ENCODE data around the gene ACAN. TPM values are rescaled to one million over a fixed set of nuclear protein-coding genes. Genes with fewer than 3 reads are reported as not detected.

ACAN gene
- total RNA-seq, 1 experiment from 2014 or later: not detected

DNA sequence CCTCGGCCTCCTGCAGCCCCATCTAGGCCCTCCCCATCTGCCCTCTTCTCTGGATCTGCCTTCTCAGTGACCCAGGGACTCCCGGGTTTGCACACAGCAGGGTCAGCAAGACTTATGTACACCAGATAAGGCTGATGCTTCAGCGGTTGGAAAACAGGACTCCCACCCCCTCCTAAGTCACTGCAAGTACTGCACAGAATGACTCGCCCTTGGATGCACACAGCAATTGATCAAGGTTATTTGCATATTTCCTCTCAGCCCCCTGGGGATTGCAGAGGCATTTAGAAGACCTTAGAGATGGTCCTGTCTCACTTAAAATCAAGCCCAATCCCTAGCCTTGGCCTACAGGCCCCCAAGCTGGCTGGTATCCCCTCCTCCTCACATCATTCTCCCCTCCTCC lies 8.9 kb downstream of the ACAN start:
- H3K4me1 ChIP-seq (replicated peaks; ENCODE audit: insufficient read depth): no peaks in the 10 kb centered on the region
- no peaks in the 10 kb centered on the region for H3K9me3 ChIP-seq (ENCODE audit: insufficient read depth, low read depth)
- peaks cover 16% of the 10 kb centered on the region for H3K27me3 ChIP-seq (ENCODE audit: insufficient read depth, low read depth)
- POLR2A ChIA-PET (ENCODE audit: unreplicated experiment): no interaction called here
- H3K27ac ChIP-seq: no peak overlapping the region
- no peak overlapping the region for H3K4me3 ChIP-seq
- no peaks in the 10 kb centered on the region for H4K20me1 ChIP-seq (ENCODE audit: insufficient read depth)
- H3K36me3 ChIP-seq (ENCODE audit: low read depth): no peaks in the 10 kb centered on the region
- TF ChIP-seq EZH2 (IDR thresholded peaks at IDR 0.05; ENCODE audit: low read depth): no peak
- no peaks in the 10 kb centered on the region for H3K9me2 ChIP-seq (ENCODE audit: insufficient read depth)
- H2AFZ ChIP-seq: no peak overlapping the region
- BruUV-seq (replicated peaks): no TSS peak
- no peak overlapping the region for H3K4me2 ChIP-seq
- intact Hi-C loops (cut with micrococcal nuclease; ENCODE audit: unreplicated experiment): no loop called here
- no peaks in the 10 kb centered on the region for H3F3A ChIP-seq (ENCODE audit: insufficient read depth, low read depth)
- CTCF ChIA-PET: no interaction called here
- H3K79me2 ChIP-seq (ENCODE audit: low read depth): no peaks in the 10 kb centered on the region
- DNase-seq: no peak

DNA sequence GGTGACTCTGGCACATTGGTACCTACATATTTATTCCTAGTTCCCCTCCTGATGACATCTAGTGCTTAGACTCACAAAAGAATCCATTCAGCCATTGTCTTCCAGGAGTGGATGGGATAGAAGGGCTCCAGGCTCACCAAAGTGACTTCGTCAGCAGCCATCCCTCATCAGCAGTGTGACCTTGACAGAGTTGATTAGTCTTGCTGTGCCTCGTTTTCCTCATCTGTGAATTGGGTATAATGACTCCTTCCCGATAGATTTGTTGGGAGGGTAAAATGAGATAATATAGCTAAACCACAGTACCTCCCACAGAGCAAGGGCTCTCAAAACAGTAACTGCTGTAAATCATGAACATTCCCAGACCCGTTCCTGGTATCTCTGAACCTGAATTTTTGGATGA lies 10.7 kb downstream of the ACAN start:
- Histone ChIP-seq H3F3A (ENCODE audit: insufficient read depth, low read depth) (no peaks in the 10 kb centered on the region), H3K27me3 (ENCODE audit: insufficient read depth, low read depth) (peaks cover 4% of the 10 kb centered on the region), H3K9me3 (ENCODE audit: insufficient read depth, low read depth) (no peaks in the 10 kb centered on the region), H2AFZ (no peak overlapping the region), H3K4me2 (no peak overlapping the region), H3K27ac (no peak overlapping the region), H4K20me1 (ENCODE audit: insufficient read depth) (no peaks in the 10 kb centered on the region; the same call in 1 of the 2 replicates), H3K4me1 (replicated peaks; ENCODE audit: insufficient read depth) (no peaks in the 10 kb centered on the region), H3K36me3 (ENCODE audit: low read depth) (no peaks in the 10 kb centered on the region), H3K4me3 (no peak overlapping the region), H3K79me2 (ENCODE audit: low read depth) (no peaks in the 10 kb centered on the region), H3K9me2 (ENCODE audit: insufficient read depth) (no peaks in the 10 kb centered on the region)
- ChIA-PET CTCF (no interaction called here), POLR2A (ENCODE audit: unreplicated experiment) (no interaction called here)
- BruUV-seq (replicated peaks): no TSS peak
- TF ChIP-seq, protein P1, sequence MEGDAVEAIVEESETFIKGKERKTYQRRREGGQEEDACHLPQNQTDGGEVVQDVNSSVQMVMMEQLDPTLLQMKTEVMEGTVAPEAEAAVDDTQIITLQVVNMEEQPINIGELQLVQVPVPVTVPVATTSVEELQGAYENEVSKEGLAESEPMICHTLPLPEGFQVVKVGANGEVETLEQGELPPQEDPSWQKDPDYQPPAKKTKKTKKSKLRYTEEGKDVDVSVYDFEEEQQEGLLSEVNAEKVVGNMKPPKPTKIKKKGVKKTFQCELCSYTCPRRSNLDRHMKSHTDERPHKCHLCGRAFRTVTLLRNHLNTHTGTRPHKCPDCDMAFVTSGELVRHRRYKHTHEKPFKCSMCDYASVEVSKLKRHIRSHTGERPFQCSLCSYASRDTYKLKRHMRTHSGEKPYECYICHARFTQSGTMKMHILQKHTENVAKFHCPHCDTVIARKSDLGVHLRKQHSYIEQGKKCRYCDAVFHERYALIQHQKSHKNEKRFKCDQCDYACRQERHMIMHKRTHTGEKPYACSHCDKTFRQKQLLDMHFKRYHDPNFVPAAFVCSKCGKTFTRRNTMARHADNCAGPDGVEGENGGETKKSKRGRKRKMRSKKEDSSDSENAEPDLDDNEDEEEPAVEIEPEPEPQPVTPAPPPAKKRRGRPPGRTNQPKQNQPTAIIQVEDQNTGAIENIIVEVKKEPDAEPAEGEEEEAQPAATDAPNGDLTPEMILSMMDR (conservative IDR thresholded peaks at IDR 0.05): no peak
- TF ChIP-seq EZH2 (IDR thresholded peaks at IDR 0.05; ENCODE audit: low read depth): no peak
- no peak for DNase-seq
- intact Hi-C loops (cut with micrococcal nuclease; ENCODE audit: unreplicated experiment): no loop called here

DNA sequence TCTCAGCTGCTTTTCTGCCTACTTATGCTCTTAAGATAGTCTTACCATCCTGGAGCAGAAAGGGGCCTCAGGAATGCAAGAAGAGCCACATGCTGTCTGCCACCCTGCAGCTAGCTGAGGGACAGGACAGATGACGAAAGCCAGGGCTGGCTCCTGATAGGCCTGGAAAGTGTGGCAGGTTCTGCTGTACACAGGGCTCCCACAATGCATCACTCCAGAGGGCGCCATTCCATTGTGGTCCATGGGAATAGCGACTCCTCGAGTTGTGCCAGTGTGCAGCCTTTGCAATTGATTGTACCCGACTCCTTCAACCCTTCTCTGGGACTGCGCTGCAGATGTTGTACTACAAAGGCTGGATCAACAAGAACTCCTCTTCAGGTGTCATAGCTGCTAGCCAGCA lies 11.2 kb downstream of the ACAN start:
- TF ChIP-seq, protein P1 (conservative IDR thresholded peaks at IDR 0.05): no peak
- no peak for TF ChIP-seq EZH2 (IDR thresholded peaks at IDR 0.05; ENCODE audit: low read depth)
- ChIA-PET CTCF (no interaction called here), POLR2A (ENCODE audit: unreplicated experiment) (no interaction called here)
- Histone ChIP-seq H3K4me2 (no peak overlapping the region), H3F3A (ENCODE audit: insufficient read depth, low read depth) (no peaks in the 10 kb centered on the region), H2AFZ (no peak overlapping the region), H3K4me1 (replicated peaks; ENCODE audit: insufficient read depth) (no peaks in the 10 kb centered on the region), H3K79me2 (ENCODE audit: low read depth) (no peaks in the 10 kb centered on the region), H3K27ac (no peak overlapping the region), H3K36me3 (ENCODE audit: low read depth) (no peaks in the 10 kb centered on the region), H3K9me2 (ENCODE audit: insufficient read depth) (no peaks in the 10 kb centered on the region), H3K4me3 (no peak overlapping the region), H3K9me3 (ENCODE audit: insufficient read depth, low read depth) (no peaks in the 10 kb centered on the region), H4K20me1 (ENCODE audit: insufficient read depth) (no peaks in the 10 kb centered on the region; the same call in 1 of the 2 replicates), H3K27me3 (ENCODE audit: insufficient read depth, low read depth) (peaks cover 3% of the 10 kb centered on the region)
- BruUV-seq (replicated peaks): no TSS peak
- no peak for DNase-seq
- intact Hi-C loops (cut with micrococcal nuclease; ENCODE audit: unreplicated experiment): no loop called here

DNA sequence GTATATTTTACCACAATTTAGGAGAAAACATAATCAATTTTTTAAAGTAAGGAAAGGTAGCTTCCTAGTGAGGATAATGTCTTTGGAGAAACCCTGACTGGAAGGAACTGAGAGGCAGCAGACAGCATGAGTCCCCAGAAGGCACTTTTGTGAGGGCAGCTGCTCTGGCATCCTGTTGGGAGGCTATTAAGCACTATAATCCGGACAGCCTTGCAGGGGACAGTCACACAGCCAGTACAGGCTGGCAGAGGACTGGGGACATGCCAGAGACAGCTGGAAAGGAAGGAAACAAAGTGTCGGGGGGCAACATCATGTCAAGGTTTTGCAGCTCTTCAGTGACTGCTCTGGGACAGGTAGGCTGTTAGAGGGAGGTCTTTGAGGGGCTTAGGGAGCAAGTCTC lies 15.7 kb downstream of the ACAN start:
- Histone ChIP-seq H4K20me1 (ENCODE audit: insufficient read depth) (no peaks in the 10 kb centered on the region; the same call in 1 of the 2 replicates), H3F3A (ENCODE audit: insufficient read depth, low read depth) (no peaks in the 10 kb centered on the region), H3K79me2 (ENCODE audit: low read depth) (no peaks in the 10 kb centered on the region), H3K27ac (no peak overlapping the region), H3K4me3 (no peak overlapping the region), H3K4me1 (replicated peaks; ENCODE audit: insufficient read depth) (no peaks in the 10 kb centered on the region), H2AFZ (no peak overlapping the region), H3K9me2 (ENCODE audit: insufficient read depth) (no peaks in the 10 kb centered on the region), H3K9me3 (ENCODE audit: insufficient read depth, low read depth) (no peaks in the 10 kb centered on the region), H3K36me3 (ENCODE audit: low read depth) (no peaks in the 10 kb centered on the region), H3K4me2 (no peak overlapping the region), H3K27me3 (ENCODE audit: insufficient read depth, low read depth) (peaks cover 36% of the 10 kb centered on the region)
- no peak for TF ChIP-seq EZH2 (IDR thresholded peaks at IDR 0.05; ENCODE audit: low read depth)
- TF ChIP-seq, protein P1 (conservative IDR thresholded peaks at IDR 0.05): no peak
- ChIA-PET CTCF (no interaction called here), POLR2A (ENCODE audit: unreplicated experiment) (no interaction called here)
- no peak for DNase-seq
- intact Hi-C loops (cut with micrococcal nuclease; ENCODE audit: unreplicated experiment): no loop called here
- BruUV-seq (replicated peaks): no TSS peak

All from PC-9 (cell line).